CD14-positive monocyte (primary cell): ENCODE results near the gene AGK. TPM values are rescaled to one million over a fixed set of nuclear protein-coding genes. Genes with fewer than 3 reads are reported as not detected.

Experiments used
- DNase-seq, 3 donors: peaks; one replicate each; pipeline ENCODE4 v3.0.0-alpha.2; 2011 to 2022
- H2AFZ ChIP-seq: 2 replicates; pipeline ENCODE4 v1.6.0; 2012; ENCODE audit warnings: mild to moderate bottlenecking, low read depth, low read length, inconsistent platforms; ENCODE audit not compliant: insufficient read depth, poor library complexity, severe bottlenecking
- H3K27ac ChIP-seq, 2 donors: 1 replicate in 1 of 2; 2 replicates in 1 of 2; pipeline ENCODE4 v1.5.1; 2012 to 2013; ENCODE audit warnings: low read length in 2 of 2, control low read depth in 1 of 2, inconsistent platforms in 1 of 2, low read depth in 1 of 2, mild to moderate bottlenecking in 1 of 2
- H3K27me3 ChIP-seq, 2 donors: one replicate each; pipeline versions ENCODE4 v1.6.0 to v1.6.1; 2011 to 2013; ENCODE audit warnings: low read length in 2 of 2; ENCODE audit not compliant: control insufficient read depth in 2 of 2, insufficient read depth in 2 of 2
- H3K36me3 ChIP-seq, 2 donors: replicated peaks in 1 of 2; 1 replicate in 1 of 2; 2 replicates in 1 of 2; pipeline versions ENCODE4 v1.5.1 to v1.6.1; 2012 to 2013; ENCODE audit warnings: low read length in 2 of 2, control low read depth in 1 of 2, inconsistent platforms in 1 of 2, mild to moderate bottlenecking in 1 of 2; ENCODE audit not compliant: insufficient read depth in 2 of 2, control insufficient read depth in 1 of 2
- H3K4me1 ChIP-seq, 2 donors: 1 replicate in 1 of 2; 2 replicates in 1 of 2; pipeline versions ENCODE4 v1.5.1 to v1.6.1; 2012 to 2013; ENCODE audit warnings: low read length in 2 of 2, control low read depth in 1 of 2, inconsistent platforms in 1 of 2, mild to moderate bottlenecking in 1 of 2, moderate library complexity in 1 of 2; ENCODE audit not compliant: insufficient read depth in 2 of 2, control insufficient read depth in 1 of 2
- H3K4me2 ChIP-seq: replicated peaks from 2 replicates; pipeline ENCODE3; 2012; ENCODE audit warnings: low read length, moderate library complexity, mild to moderate bottlenecking; ENCODE audit not compliant: poor library complexity, severe bottlenecking; ENCODE audit errors: extremely low read depth
- H3K4me3 ChIP-seq, 3 experiments: fragments of 200-600 bp in 1 of 3; sonication (generic) in 1 of 3; replicated peaks in 1 of 3; 1 replicate in 2 of 3; 2 replicates in 1 of 3; pipeline ENCODE4 v1.5.1; 2011 to 2013; ENCODE audit warnings: low read length in 3 of 3, mild to moderate bottlenecking in 3 of 3, control low read depth in 2 of 3, low read depth in 2 of 3, inconsistent platforms in 1 of 3, moderate library complexity in 1 of 3
- H3K79me2 ChIP-seq: 2 replicates; pipeline ENCODE4 v1.6.0; 2012; ENCODE audit warnings: mild to moderate bottlenecking, control low read depth, inconsistent platforms, low read length, moderate library complexity; ENCODE audit not compliant: insufficient read depth
- H3K9ac ChIP-seq: 2 replicates; pipeline ENCODE4 v1.6.0; 2017; ENCODE audit warnings: low read length, mild to moderate bottlenecking; ENCODE audit not compliant: insufficient read depth, poor library complexity, severe bottlenecking
- H3K9me3 ChIP-seq, 2 donors: replicated peaks in 1 of 2; 1 replicate in 1 of 2; 2 replicates in 1 of 2; pipeline versions ENCODE4 v1.5.1 to v1.6.1; 2012 to 2013; ENCODE audit warnings: low read length in 2 of 2, control low read depth in 1 of 2; ENCODE audit not compliant: control insufficient read depth in 1 of 2, insufficient read depth in 1 of 2
- H4K20me1 ChIP-seq: 2 replicates; pipeline ENCODE4 v1.6.0; 2012; ENCODE audit warnings: mild to moderate bottlenecking, low read length, control low read depth, moderate library complexity; ENCODE audit not compliant: insufficient read depth
- H3K27ac Mint-ChIP-seq, 7 donors: one replicate each; pipeline ENCODE4 v1.8.0; 2020; ENCODE audit warnings: mild to moderate bottlenecking in 7 of 7, mixed read lengths in 7 of 7, moderate library complexity in 6 of 7, inconsistent platforms in 2 of 7
- H3K27me3 Mint-ChIP-seq, 3 donors: one replicate each; pipeline ENCODE4 v1.8.0; 2021 to 2022; ENCODE audit warnings: low read depth in 3 of 3, mild to moderate bottlenecking in 3 of 3, mixed read lengths in 3 of 3, moderate library complexity in 3 of 3, inconsistent platforms in 1 of 3
- H3K36me3 Mint-ChIP-seq, 2 donors: one replicate each; pipeline ENCODE4 v1.8.0; 2020; ENCODE audit warnings: mixed read lengths in 2 of 2, inconsistent platforms in 1 of 2, mild to moderate bottlenecking in 1 of 2
- H3K4me1 Mint-ChIP-seq: one replicate; pipeline ENCODE4 v1.8.0; 2020; ENCODE audit warnings: mild to moderate bottlenecking, mixed read lengths
- H3K4me3 Mint-ChIP-seq, 2 donors: one replicate each; pipeline ENCODE4 v1.8.0; 2020; ENCODE audit warnings: mild to moderate bottlenecking in 2 of 2, mixed read lengths in 2 of 2, moderate library complexity in 1 of 2
- H3K9me3 Mint-ChIP-seq, 7 donors: one replicate each; pipeline ENCODE4 v1.8.0; 2020 to 2022; ENCODE audit warnings: mixed read lengths in 7 of 7, mild to moderate bottlenecking in 6 of 7, moderate library complexity in 6 of 7, inconsistent platforms in 2 of 7
- WGBS: methylation state at CpG from one replicate; pipeline ENCODE4 v1.1.5; 2013; ENCODE audit warnings: missing lambda C conversion rate; ENCODE audit not compliant: insufficient coverage; 5-methylcytosine and 5-hydroxymethylcytosine counted together
- intact Hi-C, 2 donors: fragments of 100-400 bp; cut with micrococcal nuclease; formaldehyde crosslinking; loops; one replicate each; pipeline versions ENCODE4 v1.15.0 to v1.15.1; 2023
- polyA plus RNA-seq, 3 donors: library from polyadenylated mRNA; depleted of rRNA in 1 of 3; unstranded in 2 of 3; stranded (reverse) in 1 of 3; fragments of 300-500 nt in 2 of 3; fragments of >200 nt in 1 of 3; fragmentation: Illumina TruSeq in 2 of 3; gene quantifications; 1 replicate in 2 of 3; 2 replicates in 1 of 3; pipeline ENCODE4 v1.2.3, GENCODE V29; 2012 to 2021
- TF ChIP-seq, protein P1 (sequence below): fragments of 200-600 bp; IDR thresholded peaks from one replicate; pipeline ENCODE4 v1.8.0; 2022; ENCODE audit warnings: antibody characterized with exemption, mild to moderate bottlenecking

Gene AGK
- polyA plus RNA-seq, 3 donors = 10.0 to 11.0 (median 11.0) TPM

DNA sequence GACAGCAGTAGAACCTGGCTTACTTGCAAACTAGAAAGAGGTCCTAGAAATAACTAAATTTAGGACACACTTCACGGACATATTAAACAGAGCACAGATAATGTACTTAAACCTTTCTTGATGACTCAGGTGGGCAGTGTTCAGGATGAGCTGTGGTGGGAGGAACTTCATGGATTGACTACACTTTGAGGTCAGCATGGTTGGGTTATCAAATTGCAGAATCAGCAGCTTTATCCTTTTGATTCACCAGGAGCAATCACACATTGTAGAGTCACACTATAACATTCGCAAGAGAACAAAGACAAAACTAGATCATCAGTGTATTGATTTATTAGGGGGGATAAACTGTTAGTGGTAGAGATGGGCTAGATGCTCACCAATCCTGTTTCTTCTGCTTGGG is 38.6 kb upstream of the AGK start:
- no peak for DNase-seq
- Mint-ChIP-seq H3K4me1 (peaks cover 8% of the 10 kb centered on the region), H3K36me3 (no peaks in the 10 kb centered on the region), H3K27ac (no peak overlapping the region), H3K4me3 (peak overlapping the region in 1 of 2 donors; percentile 60), H3K9me3 (peaks cover 4 to 25% (median 9%) of the 10 kb centered on the region in 7 donors), H3K27me3 (peaks cover 47 to 53% (median 49%) of the 10 kb centered on the region in 3 donors)
- no peaks in the 10 kb centered on the region for H4K20me1 ChIP-seq
- intact Hi-C loops = no loop called here
- no peak overlapping the region for H2AFZ ChIP-seq
- TF ChIP-seq, protein P1, sequence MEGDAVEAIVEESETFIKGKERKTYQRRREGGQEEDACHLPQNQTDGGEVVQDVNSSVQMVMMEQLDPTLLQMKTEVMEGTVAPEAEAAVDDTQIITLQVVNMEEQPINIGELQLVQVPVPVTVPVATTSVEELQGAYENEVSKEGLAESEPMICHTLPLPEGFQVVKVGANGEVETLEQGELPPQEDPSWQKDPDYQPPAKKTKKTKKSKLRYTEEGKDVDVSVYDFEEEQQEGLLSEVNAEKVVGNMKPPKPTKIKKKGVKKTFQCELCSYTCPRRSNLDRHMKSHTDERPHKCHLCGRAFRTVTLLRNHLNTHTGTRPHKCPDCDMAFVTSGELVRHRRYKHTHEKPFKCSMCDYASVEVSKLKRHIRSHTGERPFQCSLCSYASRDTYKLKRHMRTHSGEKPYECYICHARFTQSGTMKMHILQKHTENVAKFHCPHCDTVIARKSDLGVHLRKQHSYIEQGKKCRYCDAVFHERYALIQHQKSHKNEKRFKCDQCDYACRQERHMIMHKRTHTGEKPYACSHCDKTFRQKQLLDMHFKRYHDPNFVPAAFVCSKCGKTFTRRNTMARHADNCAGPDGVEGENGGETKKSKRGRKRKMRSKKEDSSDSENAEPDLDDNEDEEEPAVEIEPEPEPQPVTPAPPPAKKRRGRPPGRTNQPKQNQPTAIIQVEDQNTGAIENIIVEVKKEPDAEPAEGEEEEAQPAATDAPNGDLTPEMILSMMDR = no peak
- no CpG with 5 or more reads among the region's 2 CpGs for WGBS
- H3K36me3 ChIP-seq = no peaks in the 10 kb centered on the region
- H3K79me2 ChIP-seq = no peaks in the 10 kb centered on the region
- H3K9me3 ChIP-seq = peaks cover 2 to 17% of the 10 kb centered on the region in 2 donors
- no peak overlapping the region for H3K4me3 ChIP-seq
- no peak overlapping the region for H3K9ac ChIP-seq
- no peaks in the 10 kb centered on the region for H3K4me1 ChIP-seq
- H3K27ac ChIP-seq = no peak overlapping the region
- H3K27me3 ChIP-seq = peaks cover 28 to 50% of the 10 kb centered on the region in 2 donors
- no peak overlapping the region for H3K4me2 ChIP-seq

GRCh38 chr7:141513720-141514119 is 37.5 kb upstream of the AGK start:
- Histone ChIP-seq H2AFZ (no peak overlapping the region), H3K9me3 (peaks cover 0 to 17% of the 10 kb centered on the region in 2 donors), H3K27ac (no peak overlapping the region), H3K36me3 (no peaks in the 10 kb centered on the region), H3K9ac (no peak overlapping the region), H4K20me1 (no peaks in the 10 kb centered on the region), H3K4me2 (no peak overlapping the region), H3K79me2 (no peaks in the 10 kb centered on the region), H3K4me1 (no peaks in the 10 kb centered on the region), H3K27me3 (peaks cover 28 to 50% of the 10 kb centered on the region in 2 donors), H3K4me3 (no peak overlapping the region)
- TF ChIP-seq, protein P1 = no peak
- intact Hi-C loops = no loop called here
- H3K27me3 Mint-ChIP-seq = peaks cover 47 to 53% (median 47%) of the 10 kb centered on the region in 3 donors
- WGBS = 100% methylated on average over 1 of the region's 1 CpG
- DNase-seq = no peak
- H3K36me3 Mint-ChIP-seq = no peaks in the 10 kb centered on the region
- H3K27ac Mint-ChIP-seq = no peak overlapping the region
- H3K4me3 Mint-ChIP-seq = peak overlapping the region in 1 of 2 donors; percentile 35
- peaks cover 8% of the 10 kb centered on the region for H3K4me1 Mint-ChIP-seq
- peaks cover 4 to 16% (median 10%) of the 10 kb centered on the region in 7 donors for H3K9me3 Mint-ChIP-seq
